Activated naive CD4-positive, alpha-beta T cell treated with anti-CD3 and anti-CD28 coated beads, Interleukin-2, amount 10 ng/mL, durations not matched to agents 5 hours and 36 hours (primary cell): ENCODE results near the gene NMT2. TPM values are rescaled to one million over a fixed set of nuclear protein-coding genes. Genes with fewer than 3 reads are reported as not detected.

ENCODE experiments used
- total RNA-seq, 2 experiments: library from RNA; stranded (reverse); gene quantifications; one replicate each; pipeline ENCODE4 v1.2.3, GENCODE V29; 2021

Gene NMT2
- total RNA-seq: 10 to 100 TPM; 43.8 to 45.4 TPM

DNA sequence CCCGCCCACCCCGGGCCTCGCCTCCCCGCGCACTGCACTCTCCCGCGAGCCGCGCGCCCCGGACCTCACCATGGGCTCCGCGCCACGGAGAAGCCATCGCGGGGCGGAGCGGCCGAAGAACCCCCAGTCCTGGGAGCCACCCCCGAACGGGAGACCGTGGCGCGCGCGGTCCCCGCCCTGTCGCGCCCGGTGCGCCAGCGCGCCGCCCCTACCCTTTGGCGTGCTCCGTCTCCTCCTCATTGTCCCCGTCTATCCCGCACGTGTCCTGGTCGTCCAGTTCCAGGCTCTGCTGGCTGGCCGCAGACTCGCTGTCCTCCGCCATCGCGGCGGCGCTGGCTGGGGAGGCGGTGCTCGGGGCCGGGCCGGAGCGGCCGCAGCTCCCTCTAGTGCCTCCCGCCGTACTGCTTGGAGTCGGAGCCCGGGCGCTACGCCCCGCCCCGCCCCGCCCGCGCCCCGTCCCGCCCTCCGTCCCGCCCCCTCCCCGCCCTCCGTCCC is at the start of gene NMT2:
Gene NMT2 (minus strand): TSS at position 403 of the 495 bp plus-strand sequence. CDS start 81 bp downstream, at position 322.

DNA sequence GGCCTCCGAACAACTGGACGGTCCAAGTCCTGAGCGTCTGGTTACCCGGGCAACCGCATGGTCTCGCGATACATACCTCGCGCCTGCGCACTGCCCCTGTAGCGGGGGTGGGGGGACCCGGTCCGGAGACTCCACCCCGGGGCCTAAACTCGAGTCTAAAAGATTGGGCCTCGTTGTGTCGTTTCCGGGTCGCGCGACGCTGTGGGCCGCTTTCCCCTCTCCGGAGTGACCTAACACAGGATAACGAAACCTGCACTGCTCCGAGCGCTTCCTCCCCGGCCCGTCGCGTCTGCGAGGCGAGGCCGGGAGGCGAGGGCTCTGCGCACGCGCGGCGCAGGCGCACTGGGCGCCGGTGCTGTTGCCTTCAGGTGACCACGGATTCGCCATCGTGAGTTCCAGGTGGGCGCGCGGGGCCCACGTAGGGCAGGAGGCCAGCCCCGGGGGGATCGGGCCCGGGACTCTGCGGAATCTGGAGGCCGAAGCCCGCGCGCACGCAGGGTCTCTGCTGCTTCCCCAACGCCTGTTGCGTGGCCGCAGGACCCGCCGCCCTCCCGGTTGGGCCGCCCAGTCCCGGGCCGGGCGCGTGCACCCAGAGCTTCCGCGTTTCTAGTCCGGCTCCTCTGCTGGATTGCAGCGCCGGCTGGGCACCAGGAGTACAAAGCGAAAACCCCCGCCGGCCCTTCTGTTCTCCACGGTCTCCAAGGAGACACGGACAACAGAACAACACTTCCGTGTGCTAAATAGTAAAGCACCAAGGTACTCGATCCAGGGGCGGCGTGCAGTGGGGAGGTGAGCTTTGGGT is 71.3 kb downstream of the NMT2 start, which contains the start of gene RPP38:
Gene RPP38 (plus strand): TSS at position 345 of the 802 bp plus-strand sequence. CDS start 5,960 bp downstream, outside the sequence.

DNA sequence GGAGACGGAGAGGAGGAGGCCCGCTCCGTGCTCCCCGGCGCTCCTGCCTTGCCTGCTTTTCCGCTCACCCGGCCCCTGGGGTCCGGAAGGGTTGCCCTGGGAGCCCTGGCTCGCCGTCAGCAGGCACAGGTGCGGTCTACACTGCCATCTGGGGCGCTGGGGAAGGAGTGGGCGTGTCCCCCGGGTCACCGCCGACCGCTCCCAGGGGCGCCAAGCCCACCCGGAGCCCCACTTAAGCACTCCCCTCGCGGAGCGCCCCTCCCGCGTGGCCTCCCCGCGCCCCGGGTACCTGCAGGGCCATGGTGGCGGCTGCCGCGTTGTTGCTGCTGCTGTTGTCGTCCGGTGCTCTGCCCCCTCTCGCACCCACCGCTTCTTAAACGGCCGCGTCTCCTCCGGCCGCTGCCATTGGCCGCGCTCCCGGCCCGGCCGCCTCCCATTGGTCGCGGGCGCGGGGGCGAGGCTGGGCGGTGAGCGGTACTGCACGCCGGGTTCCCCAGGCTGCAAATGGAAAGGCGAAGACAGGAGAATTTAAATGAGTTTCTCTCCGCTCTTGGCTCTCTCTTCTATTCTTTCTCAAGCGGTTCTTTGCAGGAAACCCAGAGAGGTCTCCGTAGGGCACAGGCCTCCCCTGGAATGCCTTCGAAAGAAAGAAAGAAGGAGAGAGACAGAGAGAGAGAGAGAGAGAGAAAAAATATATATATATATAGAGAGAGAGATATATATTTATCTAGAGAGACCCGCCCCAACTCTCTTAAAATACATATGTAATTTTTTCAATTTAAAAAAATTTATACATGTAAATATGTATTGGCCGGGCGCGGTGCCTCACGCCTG is 79.8 kb downstream of the NMT2 start, which contains the start of gene ACBD7:
Gene ACBD7 (minus strand): TSS at position 349 of the 834 bp plus-strand sequence. CDS start 48 bp downstream, at position 301.

Other genes starting within 250 kb of the NMT2 start
- 10 to 100 TPM; 40.3 to 45.7 TPM for gene DCLRE1C, start 214.6 kb downstream of the NMT2 start, total RNA-seq
- under 1 TPM in 1 of 2 experiments, not detected in 1; 0.58 TPM for gene MEIG1, start 209.3 kb downstream of the NMT2 start, total RNA-seq
- 1 to 10 TPM; 9.0 to 9.9 TPM for gene OLAH, start 124.8 kb downstream of the NMT2 start, total RNA-seq
- gene ACBD7, start 79.9 kb downstream of the NMT2 start, total RNA-seq: 1 to 10 TPM; 4.4 to 4.5 TPM
- gene RPP38, start 71.3 kb downstream of the NMT2 start, total RNA-seq: 10 to 100 TPM; 15.2 to 16.2 TPM
- gene FAM171A1, start 202.6 kb upstream of the NMT2 start, total RNA-seq: 10 to 100 TPM in 1 of 2 experiments, 1 to 10 TPM in 1; 9.9 to 10.3 TPM